Mammary epithelial cell (primary cell): Measurements from ENCODE around the gene HOATZ.

Experiments used
- EZH2 ChIP-seq: IDR thresholded peaks from 2 replicates; pipeline ENCODE4 v1.6.1; 2012; ENCODE audit warnings: low read length, inconsistent platforms, borderline replicate concordance
- TF ChIP-seq, protein P1 (sequence below), 2 donors: IDR thresholded peaks in 1 of 2; conservative IDR thresholded peaks in 1 of 2; 2 replicates each; pipeline ENCODE4 v1.5.1; 2011 to 2012; ENCODE audit warnings: inconsistent platforms in 2 of 2, low read length in 2 of 2, mild to moderate bottlenecking in 2 of 2, control low read depth in 1 of 2, low read depth in 1 of 2; ENCODE audit not compliant: insufficient read depth in 1 of 2; ENCODE audit errors: extremely low read depth in 1 of 2

DNA sequence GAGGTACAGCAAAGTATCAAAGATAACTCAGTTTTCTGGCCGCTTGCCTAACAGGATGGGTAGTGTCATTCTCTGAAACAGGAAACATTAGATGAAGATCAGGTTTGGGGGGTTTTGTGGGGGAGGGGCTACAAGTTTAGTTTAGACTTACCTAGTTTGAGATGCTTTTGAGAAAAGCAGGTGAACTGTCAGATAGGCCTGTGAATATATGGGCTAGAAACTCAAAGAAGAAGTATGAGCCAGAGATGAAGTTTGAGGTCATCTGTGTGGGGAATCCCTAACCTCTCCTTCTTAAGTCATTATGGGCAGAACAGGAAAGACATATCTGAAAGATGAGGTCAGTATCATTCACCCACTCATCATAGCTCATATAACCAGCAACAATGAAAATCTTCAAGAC, 11.9 kb downstream of the HOATZ start:
- TF ChIP-seq, protein P1, sequence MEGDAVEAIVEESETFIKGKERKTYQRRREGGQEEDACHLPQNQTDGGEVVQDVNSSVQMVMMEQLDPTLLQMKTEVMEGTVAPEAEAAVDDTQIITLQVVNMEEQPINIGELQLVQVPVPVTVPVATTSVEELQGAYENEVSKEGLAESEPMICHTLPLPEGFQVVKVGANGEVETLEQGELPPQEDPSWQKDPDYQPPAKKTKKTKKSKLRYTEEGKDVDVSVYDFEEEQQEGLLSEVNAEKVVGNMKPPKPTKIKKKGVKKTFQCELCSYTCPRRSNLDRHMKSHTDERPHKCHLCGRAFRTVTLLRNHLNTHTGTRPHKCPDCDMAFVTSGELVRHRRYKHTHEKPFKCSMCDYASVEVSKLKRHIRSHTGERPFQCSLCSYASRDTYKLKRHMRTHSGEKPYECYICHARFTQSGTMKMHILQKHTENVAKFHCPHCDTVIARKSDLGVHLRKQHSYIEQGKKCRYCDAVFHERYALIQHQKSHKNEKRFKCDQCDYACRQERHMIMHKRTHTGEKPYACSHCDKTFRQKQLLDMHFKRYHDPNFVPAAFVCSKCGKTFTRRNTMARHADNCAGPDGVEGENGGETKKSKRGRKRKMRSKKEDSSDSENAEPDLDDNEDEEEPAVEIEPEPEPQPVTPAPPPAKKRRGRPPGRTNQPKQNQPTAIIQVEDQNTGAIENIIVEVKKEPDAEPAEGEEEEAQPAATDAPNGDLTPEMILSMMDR (conservative IDR thresholded peaks at IDR 0.05 in 1 of 2, IDR thresholded peaks at IDR 0.05 in 1 of 2; ENCODE audit: extremely low read depth in 1 of 2, insufficient read depth in 1 of 2, low read depth in 1 of 2, low read length in 2 of 2), result no peak
- no peak for TF ChIP-seq EZH2
